IMR-90 (cell line): ENCODE measurements around the gene PRKCB. TPM values are rescaled to one million over a fixed set of nuclear protein-coding genes. Genes with fewer than 3 reads are reported as not detected.

Experiments
- ATAC-seq: fragments of 200-7000 bp; cut with Tn5 transposase; 2 replicates; pipeline ENCODE4 v1.9.1; 2020; ENCODE audit warnings: low read depth, mild to moderate bottlenecking, moderate library complexity
- BruUV-seq: library from RNA; stranded (reverse); fragments of 400-500 nt; replicated peaks from 2 replicates; lab custom pipeline; 2021; lab: Mats Ljungman, UMichigan
- CTCF ChIA-PET: fragments of 300-600 bp; formaldehyde crosslinking; extraction: SDS; loops from one replicate; lab custom pipeline; 2021; ENCODE audit warnings: antibody characterized with exemption; lab: Yijun Ruan, JAX
- POLR2A ChIA-PET: fragments of 300-600 bp; sonication (Branson Sonifier 250); formaldehyde crosslinking; loops from one replicate; lab custom pipeline; 2022; ENCODE audit warnings: antibody characterized with exemption; ENCODE audit not compliant: unreplicated experiment; lab: Charles Lee
- DNase-seq: peaks from one replicate; pipeline ENCODE4 v3.0.0; 2013
- H2AFZ ChIP-seq: replicated peaks from 2 replicates; pipeline ENCODE3; 2013; ENCODE audit warnings: low read length, mild to moderate bottlenecking; ENCODE audit not compliant: poor library complexity
- H2AK5ac ChIP-seq: 2 replicates; pipeline ENCODE4 v1.6.1; 2013; ENCODE audit warnings: low read depth, low read length, inconsistent platforms
- H2AK9ac ChIP-seq: replicated peaks from 2 replicates; pipeline ENCODE3; 2013; ENCODE audit warnings: mild to moderate bottlenecking, low read depth, low read length, moderate library complexity; ENCODE audit not compliant: poor library complexity
- H2BK120ac ChIP-seq: 2 replicates; pipeline ENCODE4 v1.6.1; 2013; ENCODE audit warnings: low read depth, low read length, inconsistent platforms
- H2BK15ac ChIP-seq: 3 replicates; pipeline ENCODE4 v1.6.1; 2013; ENCODE audit warnings: low read depth, low read length, inconsistent platforms
- H2BK20ac ChIP-seq: 2 replicates; pipeline ENCODE4 v1.6.1; 2013; ENCODE audit warnings: low read depth, mild to moderate bottlenecking, inconsistent platforms, low read length, moderate library complexity
- H2BK5ac ChIP-seq: 2 replicates; pipeline ENCODE4 v1.6.1; 2013; ENCODE audit warnings: mild to moderate bottlenecking, low read depth, low read length, inconsistent platforms; ENCODE audit not compliant: poor library complexity, severe bottlenecking
- H3K14ac ChIP-seq: replicated peaks from 2 replicates; pipeline ENCODE4 v1.6.1; 2013; ENCODE audit warnings: low read depth, low read length, inconsistent platforms
- H3K18ac ChIP-seq: 2 replicates; pipeline ENCODE4 v1.6.1; 2013; ENCODE audit warnings: low read depth, low read length, control low read depth
- H3K23ac ChIP-seq: 2 replicates; pipeline ENCODE4 v1.6.1; 2013; ENCODE audit warnings: low read depth, low read length, inconsistent platforms
- H3K27ac ChIP-seq: 2 replicates; pipeline ENCODE4 v1.5.1; 2013; ENCODE audit warnings: mild to moderate bottlenecking, control low read depth, low read length; ENCODE audit not compliant: insufficient read depth
- H3K27me3 ChIP-seq: 2 replicates; pipeline ENCODE4 v1.6.1; 2013; ENCODE audit warnings: low read length; ENCODE audit not compliant: control insufficient read depth, insufficient read depth
- H3K36me3 ChIP-seq: 2 replicates; pipeline ENCODE4 v1.6.1; 2013; ENCODE audit warnings: low read length, mixed read lengths; ENCODE audit not compliant: control insufficient read depth, insufficient read depth
- H3K4ac ChIP-seq: 2 replicates; pipeline ENCODE4 v1.6.1; 2013; ENCODE audit warnings: low read depth, low read length, inconsistent platforms
- H3K4me1 ChIP-seq: 2 replicates; pipeline ENCODE4 v1.6.1; 2013; ENCODE audit warnings: low read length, mixed read lengths; ENCODE audit not compliant: control insufficient read depth, insufficient read depth
- H3K4me2 ChIP-seq: 2 replicates; pipeline ENCODE4 v1.6.1; 2013; ENCODE audit warnings: low read depth, mild to moderate bottlenecking, control low read depth, low read length, moderate library complexity
- H3K4me3 ChIP-seq: 2 replicates; pipeline ENCODE4 v1.5.1; 2013; ENCODE audit warnings: low read depth, mild to moderate bottlenecking, control low read depth, low read length, moderate library complexity; ENCODE audit not compliant: insufficient read depth
- H3K56ac ChIP-seq: 2 replicates; pipeline ENCODE4 v1.6.1; 2013; ENCODE audit warnings: low read length, inconsistent platforms; ENCODE audit not compliant: insufficient read depth; ENCODE audit errors: extremely low read depth
- H3K79me1 ChIP-seq, 2 experiments: 2 replicates each; pipeline ENCODE4 v1.6.1; 2013; ENCODE audit warnings: low read length in 2 of 2, inconsistent platforms in 1 of 2, low read depth in 1 of 2
- H3K9ac ChIP-seq: 2 replicates; pipeline ENCODE4 v1.6.1; 2013; ENCODE audit warnings: low read depth, low read length, control low read depth
- H3K9me1 ChIP-seq: 2 replicates; pipeline ENCODE4 v1.6.1; 2013; ENCODE audit warnings: low read length, inconsistent platforms; ENCODE audit not compliant: insufficient read depth
- H3K9me3 ChIP-seq: 2 replicates; pipeline ENCODE4 v1.6.1; 2013; ENCODE audit warnings: low read length; ENCODE audit not compliant: control insufficient read depth, insufficient read depth
- H4K20me1 ChIP-seq: 2 replicates; pipeline ENCODE4 v1.6.1; 2013; ENCODE audit warnings: low read length, inconsistent platforms; ENCODE audit not compliant: insufficient read depth
- H4K5ac ChIP-seq: 2 replicates; pipeline ENCODE4 v1.6.1; 2013; ENCODE audit warnings: mild to moderate bottlenecking, low read depth, low read length, control low read depth
- H4K8ac ChIP-seq, 2 experiments: 2 replicates each; pipeline ENCODE4 v1.6.1; 2013; ENCODE audit warnings: low read depth in 2 of 2, low read length in 2 of 2, control low read depth in 1 of 2, inconsistent platforms in 1 of 2
- H4K91ac ChIP-seq: 2 replicates; pipeline ENCODE4 v1.6.1; 2013; ENCODE audit warnings: low read depth, low read length, inconsistent platforms; ENCODE audit not compliant: insufficient read depth
- BHLHE40 ChIP-seq: fragments of 150-350 bp; IDR thresholded peaks from 2 replicates; pipeline ENCODE4 v1.6.1; 2016; ENCODE audit warnings: mild to moderate bottlenecking, low read depth, low read length
- SMC3 ChIP-seq: fragments of 150-350 bp; IDR thresholded peaks from 2 replicates; pipeline ENCODE4 v1.6.1; 2016; ENCODE audit warnings: low read depth, mild to moderate bottlenecking, antibody characterized with exemption, low read length, moderate library complexity
- WGBS, 2 experiments: methylation state at CpG; one replicate each; pipeline versions ENCODE4 v1.1.5 to v1.1.7; 2013; ENCODE audit warnings: missing lambda C conversion rate in 2 of 2; ENCODE audit not compliant: insufficient read length in 1 of 2; ENCODE audit errors: extremely low coverage in 2 of 2; 5-methylcytosine and 5-hydroxymethylcytosine counted together
- dilution Hi-C: fragments of 300-500 bp; cut with HindIII; formaldehyde crosslinking; loops from one replicate; pipeline ENCODE4 v1.14.3; 2018; ENCODE audit warnings: low sequenced_read_pairs; ENCODE audit not compliant: unreplicated experiment
- in situ Hi-C: fragments of 300-500 bp; cut with MboI; formaldehyde crosslinking; loops from 3 replicates; pipeline ENCODE4 v1.14.3; 2019; ENCODE audit warnings: low sequenced_read_pairs, inconsistent platforms, mixed read lengths
- intact Hi-C: fragments of 100-400 bp; cut with micrococcal nuclease; formaldehyde crosslinking; loops from 2 replicates; pipeline ENCODE4 v1.10.0; 2022
- polyA plus RNA-seq, 3 experiments: library from polyadenylated mRNA; depleted of rRNA; stranded (reverse); fragments of >200 nt; gene quantifications; 2 replicates each; pipeline ENCODE4 v1.2.3, GENCODE V29; 2012; ENCODE audit warnings: low replicate concordance in 1 of 3
- total RNA-seq: library from RNA; depleted of rRNA; stranded (reverse); fragments of >200 nt; gene quantifications from 2 replicates; pipeline ENCODE4 v1.2.3, GENCODE V29; 2012
- TF ChIP-seq, protein P1 (sequence below): fragments of 150-350 bp; IDR thresholded peaks from 2 replicates; pipeline ENCODE4 v1.6.1; 2017; ENCODE audit warnings: mild to moderate bottlenecking, antibody characterized with exemption, low read length, low read depth

PRKCB gene
- total and polyA plus RNA-seq, 2 of the 4 experiments (the other 2 are of a cell fraction) = under 0.01 TPM; not detected in 1

DNA sequence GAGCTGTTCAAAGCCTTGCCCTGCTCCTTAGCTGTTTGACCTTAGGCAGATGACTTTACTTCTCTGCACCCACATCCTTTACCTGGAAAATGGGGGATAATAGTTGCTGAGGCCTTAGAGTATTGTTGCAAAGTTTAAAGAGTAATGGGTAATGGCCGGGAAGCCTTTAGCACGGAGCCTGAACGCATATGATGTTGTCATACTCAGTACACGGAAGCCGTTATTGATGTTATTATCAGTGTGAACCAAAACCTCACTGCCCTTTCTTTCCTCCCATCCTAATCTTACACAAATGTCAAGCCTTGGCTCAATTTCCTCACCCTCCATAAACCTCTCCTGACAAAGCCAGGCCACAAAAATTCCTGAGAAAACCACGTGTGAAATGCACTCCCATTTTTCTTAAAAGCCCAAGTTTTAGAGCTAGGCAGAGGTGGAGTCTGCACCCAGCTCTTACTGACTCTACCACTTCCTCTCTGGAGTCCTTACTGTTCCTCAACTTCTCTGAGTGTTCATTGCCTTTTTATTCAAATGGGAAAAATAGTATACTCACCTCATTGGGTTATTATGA lies 353.1 kb downstream of the PRKCB start:
- H3K9me1 ChIP-seq = no peaks in the 10 kb centered on the region
- H4K20me1 ChIP-seq = no peaks in the 10 kb centered on the region
- H3K9me3 ChIP-seq = no peaks in the 10 kb centered on the region
- H2BK5ac ChIP-seq = no peak overlapping the region
- no peak overlapping the region for H3K56ac ChIP-seq
- H2AK5ac ChIP-seq = no peak overlapping the region
- CTCF ChIA-PET = no interaction called here
- no peak overlapping the region for H2BK20ac ChIP-seq
- H3K14ac ChIP-seq = no peak overlapping the region
- TF ChIP-seq, protein P1, sequence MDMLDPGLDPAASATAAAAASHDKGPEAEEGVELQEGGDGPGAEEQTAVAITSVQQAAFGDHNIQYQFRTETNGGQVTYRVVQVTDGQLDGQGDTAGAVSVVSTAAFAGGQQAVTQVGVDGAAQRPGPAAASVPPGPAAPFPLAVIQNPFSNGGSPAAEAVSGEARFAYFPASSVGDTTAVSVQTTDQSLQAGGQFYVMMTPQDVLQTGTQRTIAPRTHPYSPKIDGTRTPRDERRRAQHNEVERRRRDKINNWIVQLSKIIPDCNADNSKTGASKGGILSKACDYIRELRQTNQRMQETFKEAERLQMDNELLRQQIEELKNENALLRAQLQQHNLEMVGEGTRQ = no peak
- no peak for TF ChIP-seq SMC3
- TF ChIP-seq BHLHE40 = no peak
- no peak overlapping the region for H3K18ac ChIP-seq
- no peak overlapping the region for H3K9ac ChIP-seq
- dilution Hi-C loops = no loop called here
- no peaks in the 10 kb centered on the region for H3K4me1 ChIP-seq
- DNase-seq (no peak), ATAC-seq (no peak)
- no peak overlapping the region for H2AK9ac ChIP-seq
- intact Hi-C loops = no loop called here
- H4K8ac ChIP-seq = no peak overlapping the region
- no peak overlapping the region for H4K91ac ChIP-seq
- in situ Hi-C loops = no loop called here
- no peaks in the 10 kb centered on the region for H3K36me3 ChIP-seq
- no peak overlapping the region for H3K4me3 ChIP-seq
- no peaks in the 10 kb centered on the region for H3K79me1 ChIP-seq
- no peak overlapping the region for H2AFZ ChIP-seq
- BruUV-seq = no TSS peak
- no peak overlapping the region for H3K27ac ChIP-seq
- H3K4ac ChIP-seq = no peak overlapping the region
- no peak overlapping the region for H2BK15ac ChIP-seq
- no CpG with 5 or more reads among the region's 6 CpGs for WGBS, 2 experiments
- H3K23ac ChIP-seq = no peak overlapping the region
- H3K27me3 ChIP-seq = no peaks in the 10 kb centered on the region
- H2BK120ac ChIP-seq = no peak overlapping the region
- no peak overlapping the region for H4K5ac ChIP-seq
- POLR2A ChIA-PET = no interaction called here
- no peak overlapping the region for H3K4me2 ChIP-seq
